Endodermal cell (in vitro differentiated cells): ENCODE results near the gene KLHDC7B. TPM values are rescaled to one million over a fixed set of nuclear protein-coding genes. Genes with fewer than 3 reads are reported as not detected.

Experiments used
- DNase-seq: peaks from one replicate; pipeline ENCODE4 v3.0.0-alpha.2; 2017
- H3K27ac ChIP-seq: 2 replicates; pipeline ENCODE4 v1.5.1; 2013; ENCODE audit warnings: mild to moderate bottlenecking, low read depth, low read length, moderate library complexity
- H3K27me3 ChIP-seq: 2 replicates; pipeline ENCODE4 v1.6.1; 2013; ENCODE audit warnings: mild to moderate bottlenecking, low read length, moderate library complexity; ENCODE audit not compliant: insufficient read depth, control insufficient read depth, poor library complexity, severe bottlenecking
- H3K36me3 ChIP-seq: 2 replicates; pipeline ENCODE4 v1.7.0; 2013; ENCODE audit warnings: mild to moderate bottlenecking, low read length, moderate library complexity; ENCODE audit not compliant: control insufficient read depth, insufficient read depth
- H3K4me1 ChIP-seq: one replicate; pipeline ENCODE4 v1.7.0; 2013; ENCODE audit warnings: low read length; ENCODE audit not compliant: control insufficient read depth, insufficient read depth
- H3K4me3 ChIP-seq: 2 replicates; pipeline ENCODE4 v1.5.1; 2013; ENCODE audit warnings: mild to moderate bottlenecking, low read length, moderate library complexity
- H3K9ac ChIP-seq: 2 replicates; pipeline ENCODE4 v1.6.1; 2013; ENCODE audit warnings: mild to moderate bottlenecking, low read length, moderate library complexity; ENCODE audit not compliant: poor library complexity, severe bottlenecking; ENCODE audit errors: extremely low read depth
- H3K9me3 ChIP-seq: 2 replicates; pipeline ENCODE4 v1.6.1; 2013; ENCODE audit warnings: mild to moderate bottlenecking, low read length, moderate library complexity; ENCODE audit not compliant: control insufficient read depth
- H3K27ac Mint-ChIP-seq: 2 replicates; pipeline ENCODE4 v1.8.0; 2020; ENCODE audit warnings: mixed read lengths
- H3K27me3 Mint-ChIP-seq: 2 replicates; pipeline ENCODE4 v1.8.0; 2021; ENCODE audit warnings: mild to moderate bottlenecking, mixed read lengths; ENCODE audit not compliant: insufficient read depth
- H3K36me3 Mint-ChIP-seq: 2 replicates; pipeline ENCODE4 v1.8.0; 2020; ENCODE audit warnings: low read depth, mixed read lengths
- H3K4me1 Mint-ChIP-seq: 2 replicates; pipeline ENCODE4 v1.8.0; 2020; ENCODE audit warnings: mixed read lengths
- H3K4me3 Mint-ChIP-seq: 2 replicates; pipeline ENCODE4 v1.8.0; 2020; ENCODE audit warnings: mild to moderate bottlenecking, moderate library complexity, mixed read lengths
- H3K9me3 Mint-ChIP-seq: 2 replicates; pipeline ENCODE4 v1.8.0; 2020; ENCODE audit warnings: mild to moderate bottlenecking, mixed read lengths
- CTCF ChIP-seq: fragments of 200-600 bp; sonication (generic); conservative IDR thresholded peaks from 2 replicates; pipeline ENCODE4 v1.5.0; 2021; ENCODE audit warnings: antibody characterized with exemption, mild to moderate bottlenecking
- WGBS, 2 experiments: methylation state at CpG; one replicate each; pipeline versions ENCODE4 v1.1.5 to v1.1.7; 2013; ENCODE audit warnings: missing lambda C conversion rate in 2 of 2, mixed read lengths in 1 of 2; ENCODE audit not compliant: insufficient coverage in 1 of 2, insufficient read length in 1 of 2; 5-methylcytosine and 5-hydroxymethylcytosine counted together
- total RNA-seq, 2 donors: library from RNA; stranded (reverse); fragmentation: NEBNext Ultra II Directional in 1 of 2; extraction: Animal tissue kit (Norgen Biotek cat#: 25700) in 1 of 2; gene quantifications; 2 replicates in 1 of 2; 3 replicates in 1 of 2; pipeline ENCODE4 v1.2.1, GENCODE V29; 2021

The KLHDC7B gene
- total RNA-seq, 2 donors from 2014 or later = not detected

GRCh38 chr22:50526834-50527801 lies 18.6 kb upstream of the KLHDC7B start:
- Histone ChIP-seq H3K27me3 (peaks cover 42% of the 10 kb centered on the region), H3K9me3 (no peaks in the 10 kb centered on the region), H3K9ac (no peak overlapping the region), H3K4me1 (no peaks in the 10 kb centered on the region), H3K27ac (no peak overlapping the region), H3K36me3 (peaks cover 10% of the 10 kb centered on the region), H3K4me3 (peak overlapping the region; percentile 88)
- TF ChIP-seq CTCF = no peak
- H3K4me1 Mint-ChIP-seq = peaks cover 9% of the 10 kb centered on the region
- peak overlapping the region; percentile 70 for H3K4me3 Mint-ChIP-seq
- DNase-seq = peak; percentile 90
- H3K9me3 Mint-ChIP-seq = no peaks in the 10 kb centered on the region
- H3K27me3 Mint-ChIP-seq = peaks cover 42% of the 10 kb centered on the region
- no peak overlapping the region for H3K27ac Mint-ChIP-seq
- H3K36me3 Mint-ChIP-seq = peaks cover 5% of the 10 kb centered on the region
- WGBS, 2 experiments = 53 to 59% methylated on average over 20 to 29 of the region's 29 CpGs

- H3K27ac ChIP-seq = no peak overlapping the region
- H3K4me3 Mint-ChIP-seq = no peak overlapping the region
- WGBS, 2 experiments = 91 to 93% methylated on average over 12 to 18 of the region's 18 CpGs
These were observed 17.6 kb upstream of the KLHDC7B start for GRCh38 chr22:50527921-50528681.

More at GRCh38 chr22:50527921-50528681, 17.6 kb upstream of the KLHDC7B start:
- TF ChIP-seq CTCF = no peak
- Histone ChIP-seq H3K4me1 (no peaks in the 10 kb centered on the region), H3K4me3 (no peak overlapping the region), H3K9ac (no peak overlapping the region), H3K9me3 (no peaks in the 10 kb centered on the region), H3K36me3 (peaks cover 6% of the 10 kb centered on the region), H3K27me3 (peaks cover 52% of the 10 kb centered on the region)
- Mint-ChIP-seq H3K9me3 (no peaks in the 10 kb centered on the region), H3K27ac (no peak overlapping the region), H3K4me1 (peaks cover 9% of the 10 kb centered on the region), H3K27me3 (peaks cover 51% of the 10 kb centered on the region), H3K36me3 (peaks cover 3% of the 10 kb centered on the region)
- DNase-seq = peak; percentile 43
